GM06990 (cell line): Measurements from ENCODE around the gene TOR1A.
"Not testable (repeated sequence)": the region's sequence is repeated elsewhere in the genome, so short reads cannot be mapped to it uniquely, and the experiment has no call there.

Experiments
- DNase-seq: peaks from one replicate; pipeline ENCODE4 v3.0.0-alpha.2; 2011; ENCODE audit not compliant: insufficient read length; ENCODE audit errors: extremely low read depth
- H3K27me3 ChIP-seq: replicated peaks from 2 replicates; pipeline ENCODE4 v1.6.0; 2011; ENCODE audit warnings: low read length; ENCODE audit not compliant: control insufficient read depth, insufficient read depth
- H3K36me3 ChIP-seq: 2 replicates; pipeline ENCODE4 v1.5.1; 2011; ENCODE audit warnings: low read length; ENCODE audit not compliant: control insufficient read depth, insufficient read depth
- H3K4me3 ChIP-seq: replicated peaks from 2 replicates; pipeline ENCODE4 v1.5.1; 2011; ENCODE audit warnings: low read depth, mild to moderate bottlenecking, control low read depth, low read length
- TF ChIP-seq, protein P1 (sequence below): IDR thresholded peaks from 2 replicates; pipeline ENCODE4 v1.5.1; 2011; ENCODE audit warnings: low read length, control low read depth, mild to moderate bottlenecking, inconsistent platforms; ENCODE audit not compliant: insufficient read depth, poor library complexity, severe bottlenecking

Gene TOR1A

DNA sequence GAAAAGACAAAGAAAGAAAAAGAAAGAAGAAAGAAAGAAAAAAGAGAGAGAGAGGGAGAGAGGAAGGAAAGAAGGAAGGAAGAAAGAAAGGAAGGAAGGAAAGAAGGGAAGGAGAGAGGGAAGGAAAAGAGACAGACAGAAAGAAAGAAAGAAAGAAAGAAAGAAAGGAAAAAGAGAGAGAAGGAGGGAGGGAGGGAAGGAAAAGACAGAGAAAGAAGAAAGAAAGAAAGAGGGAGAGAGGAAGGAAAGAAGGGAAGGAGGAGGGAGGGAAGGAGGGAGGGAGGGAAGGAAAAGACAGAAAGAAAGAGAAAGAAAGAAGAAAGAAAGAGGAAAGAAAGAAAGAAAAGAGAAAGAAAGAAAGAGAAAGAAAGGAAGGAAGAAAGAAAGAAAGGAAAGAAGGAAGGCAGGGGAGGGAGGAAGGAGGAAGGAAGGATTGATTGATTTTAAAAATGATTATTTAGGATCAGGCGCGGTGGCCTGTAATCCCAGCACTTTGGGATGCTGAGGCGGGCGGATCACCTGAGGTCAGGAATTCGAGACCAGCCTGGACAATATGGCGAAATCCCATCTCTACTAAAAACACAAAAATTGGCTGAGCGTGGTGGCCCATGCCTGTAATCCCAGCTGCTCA, 44.3 kb downstream of the TOR1A start:
- peaks cover 2% of the 10 kb centered on the region for H3K27me3 ChIP-seq
- TF ChIP-seq, protein P1, sequence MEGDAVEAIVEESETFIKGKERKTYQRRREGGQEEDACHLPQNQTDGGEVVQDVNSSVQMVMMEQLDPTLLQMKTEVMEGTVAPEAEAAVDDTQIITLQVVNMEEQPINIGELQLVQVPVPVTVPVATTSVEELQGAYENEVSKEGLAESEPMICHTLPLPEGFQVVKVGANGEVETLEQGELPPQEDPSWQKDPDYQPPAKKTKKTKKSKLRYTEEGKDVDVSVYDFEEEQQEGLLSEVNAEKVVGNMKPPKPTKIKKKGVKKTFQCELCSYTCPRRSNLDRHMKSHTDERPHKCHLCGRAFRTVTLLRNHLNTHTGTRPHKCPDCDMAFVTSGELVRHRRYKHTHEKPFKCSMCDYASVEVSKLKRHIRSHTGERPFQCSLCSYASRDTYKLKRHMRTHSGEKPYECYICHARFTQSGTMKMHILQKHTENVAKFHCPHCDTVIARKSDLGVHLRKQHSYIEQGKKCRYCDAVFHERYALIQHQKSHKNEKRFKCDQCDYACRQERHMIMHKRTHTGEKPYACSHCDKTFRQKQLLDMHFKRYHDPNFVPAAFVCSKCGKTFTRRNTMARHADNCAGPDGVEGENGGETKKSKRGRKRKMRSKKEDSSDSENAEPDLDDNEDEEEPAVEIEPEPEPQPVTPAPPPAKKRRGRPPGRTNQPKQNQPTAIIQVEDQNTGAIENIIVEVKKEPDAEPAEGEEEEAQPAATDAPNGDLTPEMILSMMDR, result no peak

DNA sequence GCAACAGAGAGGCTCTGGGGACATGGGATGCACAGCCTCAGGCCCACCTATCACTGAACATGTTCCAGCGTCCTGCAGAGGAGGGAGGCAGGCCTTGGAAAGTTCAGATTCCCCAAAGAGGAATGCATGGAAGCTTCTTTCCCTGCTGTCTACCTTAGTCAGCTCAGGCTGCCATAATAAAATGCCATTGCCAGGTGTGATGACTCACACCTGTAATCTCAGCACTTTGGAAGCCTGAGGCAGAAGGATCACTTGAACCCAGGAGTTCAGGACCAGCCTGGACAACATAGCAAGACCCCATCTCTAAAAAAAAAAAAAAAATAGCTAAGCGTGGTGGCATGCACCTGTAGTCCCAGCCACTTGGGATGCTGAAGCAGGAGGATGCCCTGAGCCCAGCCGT, 45.5 kb downstream of the TOR1A start:
- H3K36me3 ChIP-seq, result no peaks in the 10 kb centered on the region
- peaks cover 2% of the 10 kb centered on the region for H3K27me3 ChIP-seq
- TF ChIP-seq, protein P1, result no peak
- no peak overlapping the region for H3K4me3 ChIP-seq
- DNase-seq, result no peak

More for the DNA sequence above, 44.3 kb downstream of the TOR1A start:
- Histone ChIP-seq H3K36me3 (no peaks in the 10 kb centered on the region), H3K4me3 (no peak overlapping the region)
- DNase-seq, result no peak

DNA sequence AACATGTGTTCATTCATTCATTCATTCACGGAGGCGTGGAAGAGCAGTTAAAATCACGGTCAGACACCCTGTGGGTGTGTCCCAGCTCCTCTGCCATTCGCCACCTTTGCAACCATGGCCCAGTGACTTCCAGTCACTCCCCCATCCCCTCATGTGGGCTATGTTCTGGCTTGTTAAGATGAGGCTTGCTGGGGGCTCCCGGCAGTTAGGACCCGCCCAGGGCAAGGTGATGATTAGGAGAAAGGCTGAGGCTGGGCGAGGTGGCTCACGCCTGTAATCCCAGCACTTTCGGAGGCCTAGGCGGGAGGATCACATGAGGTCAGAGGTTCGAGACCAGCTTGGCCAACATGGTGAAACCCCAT, 46.2 kb downstream of the TOR1A start:
- Histone ChIP-seq H3K27me3 (peaks cover 2% of the 10 kb centered on the region), H3K36me3 (no peaks in the 10 kb centered on the region), H3K4me3 (no peak overlapping the region)
- DNase-seq, result no peak
- TF ChIP-seq, protein P1, result no peak

DNA sequence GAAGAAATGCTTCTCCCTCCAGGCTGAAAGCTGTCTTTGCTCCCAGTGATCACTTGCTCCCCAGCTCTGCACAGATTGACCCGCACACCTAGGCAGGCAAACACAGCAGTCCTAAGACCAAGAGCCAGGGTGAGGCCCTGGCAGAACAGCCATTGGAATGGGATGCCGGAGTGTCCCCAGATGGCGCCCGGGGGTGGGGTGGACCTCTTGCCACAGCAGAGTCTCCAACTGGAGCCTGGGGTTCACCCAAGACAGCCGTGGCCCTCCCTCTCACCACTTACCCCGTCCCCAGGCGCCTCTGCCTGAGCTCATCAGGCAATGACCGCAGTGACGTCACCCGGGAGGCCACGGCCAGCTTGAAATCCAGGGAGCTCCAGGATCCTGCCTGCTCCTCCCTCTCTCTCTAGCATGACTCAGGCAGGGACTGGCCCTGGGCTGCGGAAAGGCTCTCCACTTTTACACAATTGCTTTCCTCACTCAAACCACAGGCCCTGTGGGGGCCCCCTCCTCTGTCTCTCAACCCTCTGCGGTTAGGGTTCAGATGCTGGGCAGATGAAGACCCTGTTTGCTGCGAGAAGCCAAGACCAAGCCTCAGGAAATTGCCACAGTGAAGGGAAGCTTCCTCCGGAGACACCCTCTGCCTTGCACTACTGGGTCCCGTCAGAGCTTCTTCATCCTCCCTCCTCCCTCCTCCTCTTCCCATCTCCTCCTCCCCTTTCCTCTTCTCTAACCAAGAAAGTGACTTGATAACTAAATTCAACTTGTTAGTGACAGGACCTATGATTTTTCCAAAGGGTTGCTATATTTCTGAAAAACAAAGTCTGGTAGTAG, 46.8 kb downstream of the TOR1A start:
- no peak overlapping the region for H3K4me3 ChIP-seq
- H3K27me3 ChIP-seq, result peaks cover 2% of the 10 kb centered on the region
- TF ChIP-seq, protein P1, result no peak
- DNase-seq, result no peak
- no peaks in the 10 kb centered on the region for H3K36me3 ChIP-seq

DNA sequence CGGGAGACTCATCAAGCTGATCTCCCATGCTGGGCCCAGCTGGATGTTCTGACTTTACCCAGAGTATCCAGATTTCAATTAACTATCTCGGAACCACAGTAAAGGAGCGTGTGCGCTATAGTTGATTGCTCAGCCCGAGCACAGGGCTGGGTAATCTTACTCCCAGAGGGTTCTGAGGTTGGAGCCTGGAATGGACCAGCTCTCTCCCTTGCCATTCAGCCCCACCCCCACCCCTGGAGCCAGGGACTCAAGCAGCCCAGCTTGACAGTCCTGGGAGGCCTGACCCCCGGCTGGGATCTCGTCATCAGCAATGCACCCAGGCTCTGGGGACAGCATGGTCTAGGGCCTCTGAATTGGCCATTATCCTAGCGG, 47.4 kb downstream of the TOR1A start:
- DNase-seq, result no peak
- Histone ChIP-seq H3K27me3 (peaks cover 2% of the 10 kb centered on the region), H3K4me3 (no peak overlapping the region), H3K36me3 (no peaks in the 10 kb centered on the region)
- TF ChIP-seq, protein P1, result no peak

DNA sequence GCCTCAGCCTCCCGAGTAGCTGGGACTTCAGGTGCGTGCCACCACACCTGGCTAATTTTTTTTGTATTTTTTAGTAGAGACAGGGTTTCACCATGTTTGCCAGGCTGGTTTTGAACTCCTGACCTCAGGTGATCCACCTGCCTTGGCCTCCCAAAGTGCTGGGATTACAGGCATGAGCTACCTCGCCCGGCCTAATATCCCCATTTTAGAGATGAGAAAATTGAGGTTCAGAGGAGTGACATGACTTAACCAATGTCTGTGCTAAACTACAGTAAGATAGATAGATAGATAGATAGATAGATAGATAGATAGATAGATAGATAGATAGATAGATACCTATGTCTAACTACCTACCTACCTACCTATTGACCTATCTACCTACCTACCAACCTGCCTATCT, 47.8 kb downstream of the TOR1A start:
- H3K4me3 ChIP-seq, H3K27me3 ChIP-seq: not testable (repeated sequence)

More for the DNA sequence above, 47.8 kb downstream of the TOR1A start:
- DNase-seq, H3K36me3 ChIP-seq: not testable (repeated sequence)
